ENCODE data around the gene TMEM115.
A peak's percentile ranks its signal among the peaks of the same experiment; 100 is the strongest.

Gene TMEM115

GRCh38 chr3:50334339-50335075, 24.8 kb downstream of the TMEM115 start:
- DNase-seq (ENCODE audit: low read depth in 2 of 2) = no peak

- DNase-seq (ENCODE audit: low read depth in 2 of 2) = no peak
Measured at GRCh38 chr3:50333744-50334328, 25.5 kb downstream of the TMEM115 start.

DNA sequence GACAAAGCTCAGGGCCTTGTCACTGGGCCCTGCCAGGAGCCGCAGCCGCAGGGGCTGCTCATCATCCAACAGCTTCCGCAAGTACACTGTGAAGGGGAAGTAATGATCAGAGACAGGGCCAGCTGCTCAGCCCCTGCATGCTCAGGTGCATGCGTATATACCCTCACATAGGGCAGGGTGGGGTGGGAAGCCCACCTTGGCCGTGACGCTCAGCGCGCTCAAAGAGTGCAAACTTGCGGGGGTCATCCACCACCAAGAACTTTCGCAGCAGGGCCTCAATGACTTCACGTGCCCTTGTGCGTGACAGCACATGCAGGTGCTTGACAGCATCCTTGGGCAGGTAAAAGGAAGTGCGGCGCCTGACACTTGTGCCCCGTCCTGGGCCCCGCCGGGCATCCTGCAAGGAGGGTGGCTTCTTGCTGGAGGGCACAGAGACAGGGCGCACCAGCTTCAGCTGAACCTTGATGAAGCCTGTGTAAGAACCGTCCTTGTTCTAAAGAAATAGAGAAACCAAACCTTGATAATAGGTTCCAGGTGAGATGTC, 27.9 kb downstream of the TMEM115 start:
- DNase-seq (ENCODE audit: low read depth in 2 of 2) = no peak

- DNase-seq (ENCODE audit: low read depth in 2 of 2) = no peak
Measured at GRCh38 chr3:50330330-50330729, 29.0 kb downstream of the TMEM115 start.

GRCh38 chr3:50327943-50328691, 31.2 kb downstream of the TMEM115 start, which contains the start of gene TUSC2:
Gene TUSC2, minus strand, starts transcription at chr3:50328223. Its CDS starts 124 bp downstream, at chr3:50328099.
- DNase-seq (ENCODE audit: low read depth in 2 of 2) = peak; percentile 89 to 90

- no peak for DNase-seq (ENCODE audit: low read depth in 2 of 2)
Measured at GRCh38 chr3:50327129-50327528, 32.2 kb downstream of the TMEM115 start.

GRCh38 chr3:50326182-50326541, 33.2 kb downstream of the TMEM115 start:
- no peak for DNase-seq (ENCODE audit: low read depth in 2 of 2)

DNA sequence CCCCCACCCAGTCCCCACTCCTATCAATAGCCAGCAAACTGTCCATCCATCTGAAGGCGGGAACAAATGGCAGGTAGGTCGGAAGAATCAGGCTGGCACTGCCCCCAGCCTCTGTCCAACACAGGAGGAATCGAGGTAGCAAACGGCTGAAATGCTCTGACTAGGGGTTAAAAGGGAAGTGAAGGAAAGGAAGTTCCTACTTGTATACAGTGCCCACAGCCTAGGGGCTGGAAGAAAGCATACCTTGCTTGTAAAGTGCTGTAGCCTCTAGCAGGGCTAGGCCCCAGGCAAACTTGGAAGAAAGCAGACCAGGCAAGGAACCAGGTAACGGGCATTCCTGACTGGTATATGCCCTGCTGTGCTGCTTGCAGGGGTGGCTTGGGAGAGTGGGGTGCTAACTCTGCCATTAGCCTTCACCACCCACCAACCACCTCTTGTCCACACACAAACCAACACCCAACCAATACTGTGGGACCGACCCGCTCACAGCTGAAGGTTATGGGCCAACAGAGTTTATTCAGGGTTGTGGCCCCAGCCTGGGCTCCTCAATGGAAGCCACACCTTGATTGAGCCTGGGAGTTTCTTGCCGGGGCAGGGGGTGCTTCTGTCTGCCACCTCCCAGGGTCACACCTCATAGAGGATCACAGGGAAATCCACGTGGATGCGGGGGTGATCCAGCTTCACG, 33.7 kb downstream of the TMEM115 start:
- no peak for DNase-seq (ENCODE audit: low read depth in 2 of 2)

DNA sequence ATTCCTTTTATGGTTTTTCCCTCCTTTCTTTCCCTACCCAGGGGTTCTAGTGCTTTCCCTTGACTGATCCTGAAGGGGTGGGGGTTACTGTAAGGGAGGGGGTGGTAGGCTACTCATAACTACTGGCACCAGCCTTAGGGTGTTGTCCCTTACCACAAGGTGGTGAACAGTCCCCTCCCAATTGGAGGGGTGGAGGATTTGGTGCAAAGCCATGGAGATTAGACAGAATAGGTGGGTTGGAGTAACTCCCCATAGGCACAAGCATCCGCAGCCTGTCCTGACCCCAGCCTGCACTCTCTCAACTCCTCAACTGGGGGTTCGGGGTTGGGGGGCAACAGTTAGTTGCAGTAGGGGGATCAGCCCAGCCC, 34.2 kb downstream of the TMEM115 start:
- DNase-seq (ENCODE audit: low read depth in 2 of 2) = no peak

DNA sequence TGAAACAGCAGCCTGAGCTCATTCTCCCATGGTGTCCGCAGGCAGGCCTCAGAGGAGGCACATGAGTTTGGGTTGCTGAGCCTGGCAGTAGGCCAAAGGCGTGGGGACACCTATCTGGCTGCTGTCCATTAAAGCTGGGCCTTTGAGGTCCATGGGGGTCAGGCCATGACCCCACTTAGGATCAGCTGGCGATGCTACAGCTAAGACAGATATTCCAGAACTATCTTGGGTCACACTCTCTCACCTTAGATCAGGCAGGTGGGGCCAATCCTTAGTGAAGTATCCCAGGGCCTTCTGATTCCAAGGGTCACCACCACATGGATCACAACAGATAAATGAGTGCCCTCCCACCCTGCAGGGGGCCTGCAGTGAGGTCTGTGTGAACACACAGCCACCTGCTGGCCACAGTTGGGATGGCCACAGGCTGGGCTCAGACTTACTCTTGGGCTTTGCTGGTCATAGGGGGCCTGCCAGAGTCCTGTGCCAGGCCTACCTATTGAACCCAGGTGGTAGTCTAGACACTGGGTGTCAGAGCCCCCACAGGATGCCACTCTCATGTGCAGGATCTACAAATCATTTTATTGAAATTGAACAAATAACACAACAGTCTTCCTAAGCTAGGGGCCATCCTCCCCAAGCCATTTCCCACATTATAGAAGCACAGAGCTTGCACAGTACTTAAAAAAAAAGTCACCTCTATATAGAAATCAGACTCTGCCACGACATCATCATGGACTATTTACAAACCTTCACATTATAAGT, 34.8 kb downstream of the TMEM115 start:
- no peak for DNase-seq (ENCODE audit: low read depth in 2 of 2)

GRCh38 chr3:50323614-50324199, 35.6 kb downstream of the TMEM115 start:
- no peak for DNase-seq (ENCODE audit: low read depth in 2 of 2)

DNA sequence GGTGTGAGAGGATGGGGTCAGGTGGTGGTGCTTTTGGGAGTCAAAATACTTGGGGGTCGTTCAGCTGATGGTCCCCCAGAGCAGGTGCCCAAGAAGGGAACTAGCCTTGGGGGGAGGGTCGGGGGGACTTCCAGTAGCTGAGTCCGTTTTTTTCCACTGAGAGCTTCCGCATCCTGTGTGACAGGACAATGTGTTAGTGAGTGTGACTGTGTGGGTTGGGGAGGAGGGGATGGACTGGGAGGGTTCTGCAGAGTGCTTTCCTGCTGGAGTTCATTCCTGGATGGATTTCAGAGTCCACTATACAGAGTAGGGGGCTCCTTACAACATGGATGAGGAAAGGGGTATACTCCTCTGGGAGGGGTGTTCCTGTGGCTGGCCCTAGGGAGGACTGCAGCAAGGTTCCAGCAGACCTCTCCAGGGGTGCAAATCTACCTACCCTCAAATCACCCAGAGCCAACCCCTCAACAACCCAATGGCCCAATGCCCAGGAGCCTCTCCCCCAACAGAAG, 36.2 kb downstream of the TMEM115 start:
- DNase-seq (ENCODE audit: low read depth in 2 of 2) = no peak

DNA sequence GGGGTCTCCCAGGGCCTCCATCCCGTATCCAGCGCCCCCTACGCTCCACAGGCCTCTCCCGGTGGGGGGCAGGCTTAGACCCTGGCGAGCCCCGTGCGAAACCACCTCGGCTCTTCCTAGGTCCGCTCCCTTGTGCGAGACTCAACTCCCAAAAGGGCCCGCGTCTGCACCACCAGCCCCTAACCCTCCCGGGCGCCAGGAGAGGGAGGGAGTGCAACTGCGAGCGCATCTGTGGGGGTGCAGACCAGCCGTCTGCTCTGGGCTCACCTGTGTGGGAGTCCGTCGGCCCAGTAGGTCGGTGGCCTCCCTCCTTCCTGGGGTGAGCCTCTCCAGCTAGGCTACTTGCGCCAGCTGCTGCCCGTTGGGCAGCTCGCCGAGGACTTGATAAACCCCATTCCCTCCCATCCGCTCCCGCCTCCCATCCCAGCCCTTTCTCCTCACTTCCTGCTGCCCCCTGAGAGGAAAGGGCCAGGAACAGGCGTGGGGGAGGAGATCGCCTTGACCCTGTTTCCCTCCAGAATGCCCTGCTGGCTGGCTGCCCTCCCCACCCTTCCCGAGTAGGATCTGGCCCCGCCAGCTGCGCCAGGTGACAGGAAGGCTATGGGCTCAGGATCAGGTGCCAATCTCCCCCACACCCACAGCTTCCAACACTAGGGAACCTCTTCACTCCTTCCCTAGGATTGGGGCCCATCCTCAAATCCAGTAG, 36.8 kb downstream of the TMEM115 start, which contains the start of gene HYAL2:
TSS of gene HYAL2 (minus strand) at position 360 of the 706 bp plus-strand sequence. CDS start 2,256 bp downstream, outside the sequence.
- DNase-seq (ENCODE audit: low read depth in 2 of 2) = no peak

DNA sequence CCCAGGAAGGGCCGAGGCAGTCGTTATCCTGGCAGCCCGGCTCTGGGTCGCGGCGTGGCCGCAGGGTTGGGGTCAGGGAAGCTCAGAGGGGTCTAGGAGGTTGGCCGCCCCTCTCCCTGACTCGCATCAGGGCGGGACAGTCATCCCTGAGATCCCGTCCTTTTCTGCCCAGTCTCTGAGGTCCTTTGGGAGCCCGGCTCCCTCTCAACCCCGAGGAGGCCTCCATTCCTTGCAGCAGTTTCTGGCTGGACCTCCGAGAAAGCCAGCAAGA, 37.3 kb downstream of the TMEM115 start:
- no peak for DNase-seq (ENCODE audit: low read depth in 2 of 2)

GRCh38 chr3:50321336-50322114, 37.8 kb downstream of the TMEM115 start:
- peak; percentile 52 to 65 for DNase-seq (ENCODE audit: low read depth in 2 of 2)

- DNase-seq (ENCODE audit: low read depth in 2 of 2) = no peak
Measured at GRCh38 chr3:50320853-50321335, 38.4 kb downstream of the TMEM115 start.

GRCh38 chr3:50319894-50320625, 39.3 kb downstream of the TMEM115 start:
- DNase-seq (ENCODE audit: low read depth in 2 of 2) = no peak

GRCh38 chr3:50319181-50319893, 40.0 kb downstream of the TMEM115 start:
- no peak for DNase-seq (ENCODE audit: low read depth in 2 of 2)
